IMR-90 (cell line): ENCODE measurements around the gene FBLN7. TPM values are rescaled to one million over a fixed set of nuclear protein-coding genes. Genes with fewer than 3 reads are reported as not detected.

ENCODE experiments used
- ATAC-seq: fragments of 200-7000 bp; cut with Tn5 transposase; 2 replicates; pipeline ENCODE4 v1.9.1; 2020; ENCODE audit warnings: low read depth, mild to moderate bottlenecking, moderate library complexity
- BruUV-seq: library from RNA; stranded (reverse); fragments of 400-500 nt; replicated peaks from 2 replicates; lab custom pipeline; 2021; lab: Mats Ljungman, UMichigan
- CTCF ChIA-PET: fragments of 300-600 bp; formaldehyde crosslinking; extraction: SDS; loops from one replicate; lab custom pipeline; 2021; ENCODE audit warnings: antibody characterized with exemption; lab: Yijun Ruan, JAX
- POLR2A ChIA-PET: fragments of 300-600 bp; sonication (Branson Sonifier 250); formaldehyde crosslinking; loops from one replicate; lab custom pipeline; 2022; ENCODE audit warnings: antibody characterized with exemption; ENCODE audit not compliant: unreplicated experiment; lab: Charles Lee
- DNase-seq: peaks from one replicate; pipeline ENCODE4 v3.0.0; 2013
- H2AFZ ChIP-seq: replicated peaks from 2 replicates; pipeline ENCODE3; 2013; ENCODE audit warnings: low read length, mild to moderate bottlenecking; ENCODE audit not compliant: poor library complexity
- H2AK5ac ChIP-seq: 2 replicates; pipeline ENCODE4 v1.6.1; 2013; ENCODE audit warnings: low read depth, low read length, inconsistent platforms
- H2AK9ac ChIP-seq: replicated peaks from 2 replicates; pipeline ENCODE3; 2013; ENCODE audit warnings: mild to moderate bottlenecking, low read depth, low read length, moderate library complexity; ENCODE audit not compliant: poor library complexity
- H2BK120ac ChIP-seq: 2 replicates; pipeline ENCODE4 v1.6.1; 2013; ENCODE audit warnings: low read depth, low read length, inconsistent platforms
- H2BK15ac ChIP-seq: 3 replicates; pipeline ENCODE4 v1.6.1; 2013; ENCODE audit warnings: low read depth, low read length, inconsistent platforms
- H2BK20ac ChIP-seq: 2 replicates; pipeline ENCODE4 v1.6.1; 2013; ENCODE audit warnings: low read depth, mild to moderate bottlenecking, inconsistent platforms, low read length, moderate library complexity
- H2BK5ac ChIP-seq: 2 replicates; pipeline ENCODE4 v1.6.1; 2013; ENCODE audit warnings: mild to moderate bottlenecking, low read depth, low read length, inconsistent platforms; ENCODE audit not compliant: poor library complexity, severe bottlenecking
- H3K14ac ChIP-seq: replicated peaks from 2 replicates; pipeline ENCODE4 v1.6.1; 2013; ENCODE audit warnings: low read depth, low read length, inconsistent platforms
- H3K18ac ChIP-seq: 2 replicates; pipeline ENCODE4 v1.6.1; 2013; ENCODE audit warnings: low read depth, low read length, control low read depth
- H3K23ac ChIP-seq: 2 replicates; pipeline ENCODE4 v1.6.1; 2013; ENCODE audit warnings: low read depth, low read length, inconsistent platforms
- H3K27ac ChIP-seq: 2 replicates; pipeline ENCODE4 v1.5.1; 2013; ENCODE audit warnings: mild to moderate bottlenecking, control low read depth, low read length; ENCODE audit not compliant: insufficient read depth
- H3K27me3 ChIP-seq: 2 replicates; pipeline ENCODE4 v1.6.1; 2013; ENCODE audit warnings: low read length; ENCODE audit not compliant: control insufficient read depth, insufficient read depth
- H3K36me3 ChIP-seq: 2 replicates; pipeline ENCODE4 v1.6.1; 2013; ENCODE audit warnings: low read length, mixed read lengths; ENCODE audit not compliant: control insufficient read depth, insufficient read depth
- H3K4ac ChIP-seq: 2 replicates; pipeline ENCODE4 v1.6.1; 2013; ENCODE audit warnings: low read depth, low read length, inconsistent platforms
- H3K4me1 ChIP-seq: 2 replicates; pipeline ENCODE4 v1.6.1; 2013; ENCODE audit warnings: low read length, mixed read lengths; ENCODE audit not compliant: control insufficient read depth, insufficient read depth
- H3K4me2 ChIP-seq: 2 replicates; pipeline ENCODE4 v1.6.1; 2013; ENCODE audit warnings: low read depth, mild to moderate bottlenecking, control low read depth, low read length, moderate library complexity
- H3K4me3 ChIP-seq: 2 replicates; pipeline ENCODE4 v1.5.1; 2013; ENCODE audit warnings: low read depth, mild to moderate bottlenecking, control low read depth, low read length, moderate library complexity; ENCODE audit not compliant: insufficient read depth
- H3K56ac ChIP-seq: 2 replicates; pipeline ENCODE4 v1.6.1; 2013; ENCODE audit warnings: low read length, inconsistent platforms; ENCODE audit not compliant: insufficient read depth; ENCODE audit errors: extremely low read depth
- H3K79me1 ChIP-seq, 2 experiments: 2 replicates each; pipeline ENCODE4 v1.6.1; 2013; ENCODE audit warnings: low read length in 2 of 2, inconsistent platforms in 1 of 2, low read depth in 1 of 2
- H3K9ac ChIP-seq: 2 replicates; pipeline ENCODE4 v1.6.1; 2013; ENCODE audit warnings: low read depth, low read length, control low read depth
- H3K9me1 ChIP-seq: 2 replicates; pipeline ENCODE4 v1.6.1; 2013; ENCODE audit warnings: low read length, inconsistent platforms; ENCODE audit not compliant: insufficient read depth
- H3K9me3 ChIP-seq: 2 replicates; pipeline ENCODE4 v1.6.1; 2013; ENCODE audit warnings: low read length; ENCODE audit not compliant: control insufficient read depth, insufficient read depth
- H4K20me1 ChIP-seq: 2 replicates; pipeline ENCODE4 v1.6.1; 2013; ENCODE audit warnings: low read length, inconsistent platforms; ENCODE audit not compliant: insufficient read depth
- H4K5ac ChIP-seq: 2 replicates; pipeline ENCODE4 v1.6.1; 2013; ENCODE audit warnings: mild to moderate bottlenecking, low read depth, low read length, control low read depth
- H4K8ac ChIP-seq, 2 experiments: 2 replicates each; pipeline ENCODE4 v1.6.1; 2013; ENCODE audit warnings: low read depth in 2 of 2, low read length in 2 of 2, control low read depth in 1 of 2, inconsistent platforms in 1 of 2
- H4K91ac ChIP-seq: 2 replicates; pipeline ENCODE4 v1.6.1; 2013; ENCODE audit warnings: low read depth, low read length, inconsistent platforms; ENCODE audit not compliant: insufficient read depth
- BHLHE40 ChIP-seq: fragments of 150-350 bp; IDR thresholded peaks from 2 replicates; pipeline ENCODE4 v1.6.1; 2016; ENCODE audit warnings: mild to moderate bottlenecking, low read depth, low read length
- CEBPB ChIP-seq: IDR thresholded peaks from 2 replicates; pipeline ENCODE4 v1.6.1; 2012; ENCODE audit warnings: low read depth, low read length, improper control_type of control experiment
- CHD1 ChIP-seq: IDR thresholded peaks from 2 replicates; pipeline ENCODE4 v1.6.1; 2012; ENCODE audit warnings: low read depth, low read length, improper control_type of control experiment
- CTCF ChIP-seq: conservative IDR thresholded peaks from 2 replicates; pipeline ENCODE4 v1.5.1; 2012; ENCODE audit warnings: mild to moderate bottlenecking, low read depth, low read length, improper control_type of control experiment
- ELK1 ChIP-seq: fragments of 150-350 bp; IDR thresholded peaks from 2 replicates; pipeline ENCODE4 v1.6.1; 2016; ENCODE audit warnings: low read depth, mild to moderate bottlenecking, low read length, moderate library complexity, borderline replicate concordance
- FOS ChIP-seq: fragments of 150-350 bp; IDR thresholded peaks from 2 replicates; pipeline ENCODE4 v1.6.1; 2016; ENCODE audit warnings: low read depth, low read length
- MAFK ChIP-seq: IDR thresholded peaks from 2 replicates; pipeline ENCODE4 v1.6.1; 2012; ENCODE audit warnings: low read depth, low read length, improper control_type of control experiment
- MAZ ChIP-seq: IDR thresholded peaks from 2 replicates; pipeline ENCODE4 v1.6.1; 2012; ENCODE audit warnings: low read depth, mild to moderate bottlenecking, low read length, improper control_type of control experiment, moderate library complexity, borderline replicate concordance
- MXI1 ChIP-seq: IDR thresholded peaks from 2 replicates; pipeline ENCODE4 v1.6.1; 2012; ENCODE audit warnings: low read depth, mild to moderate bottlenecking, low read length, moderate library complexity, borderline replicate concordance
- NFE2L2 ChIP-seq: fragments of 150-350 bp; IDR thresholded peaks from 2 replicates; pipeline ENCODE4 v1.6.1; 2016; ENCODE audit warnings: low read depth, mild to moderate bottlenecking, low read length
- POLR2A ChIP-seq: IDR thresholded peaks from 2 replicates; pipeline ENCODE4 v1.6.1; 2012; ENCODE audit warnings: mild to moderate bottlenecking, low read depth, low read length
- RAD21 ChIP-seq: IDR thresholded peaks from 2 replicates; pipeline ENCODE4 v1.6.1; 2012; ENCODE audit warnings: low read length, improper control_type of control experiment
- RCOR1 ChIP-seq: IDR thresholded peaks from 2 replicates; pipeline ENCODE4 v1.6.1; 2012; ENCODE audit warnings: mild to moderate bottlenecking, low read length, improper control_type of control experiment; ENCODE audit not compliant: insufficient replicate concordance
- RFX5 ChIP-seq: IDR thresholded peaks from 2 replicates; pipeline ENCODE4 v1.8.0; 2012; ENCODE audit warnings: low read depth, mild to moderate bottlenecking, low read length, moderate library complexity
- SMC3 ChIP-seq: fragments of 150-350 bp; IDR thresholded peaks from 2 replicates; pipeline ENCODE4 v1.6.1; 2016; ENCODE audit warnings: low read depth, mild to moderate bottlenecking, antibody characterized with exemption, low read length, moderate library complexity
- USF2 ChIP-seq: fragments of 150-350 bp; IDR thresholded peaks from 2 replicates; pipeline ENCODE4 v1.6.1; 2017; ENCODE audit warnings: mild to moderate bottlenecking, antibody characterized with exemption, low read length, low read depth
- WGBS, 2 experiments: methylation state at CpG; one replicate each; pipeline versions ENCODE4 v1.1.5 to v1.1.7; 2013; ENCODE audit warnings: missing lambda C conversion rate in 2 of 2; ENCODE audit not compliant: insufficient read length in 1 of 2; ENCODE audit errors: extremely low coverage in 2 of 2; 5-methylcytosine and 5-hydroxymethylcytosine counted together
- dilution Hi-C: fragments of 300-500 bp; cut with HindIII; formaldehyde crosslinking; loops from one replicate; pipeline ENCODE4 v1.14.3; 2018; ENCODE audit warnings: low sequenced_read_pairs; ENCODE audit not compliant: unreplicated experiment
- in situ Hi-C: fragments of 300-500 bp; cut with MboI; formaldehyde crosslinking; loops from 3 replicates; pipeline ENCODE4 v1.14.3; 2019; ENCODE audit warnings: low sequenced_read_pairs, inconsistent platforms, mixed read lengths
- intact Hi-C: fragments of 100-400 bp; cut with micrococcal nuclease; formaldehyde crosslinking; loops from 2 replicates; pipeline ENCODE4 v1.10.0; 2022
- polyA plus RNA-seq, 3 experiments: library from polyadenylated mRNA; depleted of rRNA; stranded (reverse); fragments of >200 nt; gene quantifications; 2 replicates each; pipeline ENCODE4 v1.2.3, GENCODE V29; 2012; ENCODE audit warnings: low replicate concordance in 1 of 3
- total RNA-seq: library from RNA; depleted of rRNA; stranded (reverse); fragments of >200 nt; gene quantifications from 2 replicates; pipeline ENCODE4 v1.2.3, GENCODE V29; 2012

The FBLN7 gene
- total and polyA plus RNA-seq, 2 of the 4 experiments (the other 2 are of a cell fraction), result 0.18 to 1.2 TPM

GRCh38 chr2:112149866-112150435 lies 11.8 kb downstream of the FBLN7 start:
- Histone ChIP-seq H3K27ac (peak overlapping the region; percentile 55; the same call in 1 of the 2 replicates), H2AK5ac (peak overlapping the region; percentile 83), H2AK9ac (peak overlapping the region; percentile 86), H4K8ac (peak overlapping the region; percentile 43 to 80; a peak in 3 of 4 replicates), H3K4me1 (peaks cover 10% of the 10 kb centered on the region), H4K20me1 (no peaks in the 10 kb centered on the region), H3K9ac (peak overlapping the region; percentile 12), H3K36me3 (no peaks in the 10 kb centered on the region), H2BK15ac (peak overlapping the region; percentile 93; the same call in 2 of the 3 replicates), H3K56ac (0 out of 2 replicates have a peak overlapping the region, but pooled peaks have one; percentile 36), H2BK120ac (peak overlapping the region; percentile 85), H3K4me3 (no peak overlapping the region), H4K91ac (peak overlapping the region; percentile 86), H3K18ac (peak overlapping the region; percentile 42), H3K4ac (peak overlapping the region; percentile 87), H3K9me1 (peaks cover 5% of the 10 kb centered on the region), H3K23ac (peak overlapping the region; percentile 29; the same call in 1 of the 2 replicates), H4K5ac (peak overlapping the region; percentile 55), H3K14ac (peak overlapping the region; percentile 81), H3K4me2 (no peak overlapping the region), H3K27me3 (no peaks in the 10 kb centered on the region), H3K79me1 (0 out of 4 replicates have a peak, but pooled peaks cover 0 to 11% of the 10 kb centered on the region in 2 experiments), H2BK20ac (peak overlapping the region; percentile 82; the same call in 1 of the 2 replicates), H3K9me3 (no peaks in the 10 kb centered on the region), H2AFZ (peak overlapping the region; percentile 81), H2BK5ac (peak overlapping the region; percentile 57)
- DNase-seq, result no peak
- no peak for TF ChIP-seq CTCF
- no peak for TF ChIP-seq SMC3
- no peak for TF ChIP-seq FOS
- no peak for TF ChIP-seq RCOR1
- TF ChIP-seq CHD1, result no peak
- no peak for TF ChIP-seq ELK1
- TF ChIP-seq POLR2A, result no peak
- no peak for TF ChIP-seq MAZ
- TF ChIP-seq USF2, result no peak
- no peak for TF ChIP-seq CEBPB
- TF ChIP-seq MXI1, result no peak
- TF ChIP-seq RFX5, result no peak
- TF ChIP-seq NFE2L2, result no peak
- no peak for TF ChIP-seq BHLHE40
- no peak for TF ChIP-seq RAD21
- TF ChIP-seq MAFK, result no peak
- no TSS peak for BruUV-seq
- intact Hi-C loops, result no loop called here
- WGBS, 2 experiments, result no CpG with 5 or more reads among the region's 7 CpGs
- POLR2A ChIA-PET, result no interaction called here
- ATAC-seq, result peak; percentile 33
- CTCF ChIA-PET, result no interaction called here
- in situ Hi-C loops, result no loop called here
- dilution Hi-C loops, result no loop called here
